Stomach (tissue), 9 donors: ENCODE results near the gene MKLN1. TPM values are rescaled to one million over a fixed set of nuclear protein-coding genes. Genes with fewer than 3 reads are reported as not detected.
A peak's percentile ranks its signal among the peaks of the same experiment; 100 is the strongest.
"Not testable (repeated sequence)": the region's sequence is repeated elsewhere in the genome, so short reads cannot be mapped to it uniquely, and the experiment has no call there.

Experiments
- DNase-seq, 2 donors: peaks; one replicate each; pipeline versions ENCODE4 v3.0.0 to v3.0.0-alpha.2; 2013 to 2019
- H3K27ac ChIP-seq, 5 donors: fragments of 200-600 bp in 4 of 5; sonication (generic) in 4 of 5; one replicate each; pipeline ENCODE4 v1.5.1; 2013 to 2019; ENCODE audit warnings: mild to moderate bottlenecking in 1 of 5, moderate library complexity in 1 of 5
- H3K27me3 ChIP-seq, 3 donors: fragments of 200-600 bp; sonication (generic); one replicate each; pipeline ENCODE4 v1.5.1; 2017 to 2019; ENCODE audit warnings: mixed run types in 1 of 3
- H3K36me3 ChIP-seq, 4 donors: fragments of 200-600 bp; sonication (generic); 1 replicate in 3 of 4; 2 replicates in 1 of 4; pipeline ENCODE4 v1.5.1; 2016 to 2019
- H3K4me1 ChIP-seq, 4 donors: fragments of 200-600 bp; sonication (generic); one replicate each; pipeline ENCODE4 v1.5.1; 2016 to 2019
- H3K4me3 ChIP-seq, 4 donors: fragments of 200-600 bp; sonication (generic) in 3 of 4; one replicate each; pipeline ENCODE4 v1.5.1; 2016 to 2019; ENCODE audit warnings: mild to moderate bottlenecking in 1 of 4
- H3K9me3 ChIP-seq, 4 donors: fragments of 200-600 bp; sonication (generic); one replicate each; pipeline ENCODE4 v1.5.1; 2016 to 2019
- CTCF ChIP-seq, 7 experiments: fragments of 450-650 bp in 4 of 7; fragments of 200-600 bp in 3 of 7; sonication (generic) in 3 of 7; IDR thresholded peaks; one replicate each; pipeline ENCODE4 v1.5.1; 2016 to 2019; ENCODE audit warnings: antibody characterized with exemption in 7 of 7, control low read depth in 2 of 7, mild to moderate bottlenecking in 1 of 7
- EP300 ChIP-seq: sonication (generic); formaldehyde crosslinking; IDR thresholded peaks from one replicate; pipeline ENCODE4 v1.6.1; 2017; ENCODE audit warnings: antibody characterized with exemption
- POLR2A ChIP-seq, 4 donors: fragments of 450-650 bp; IDR thresholded peaks; one replicate each; pipeline ENCODE4 v1.6.1; 2016; ENCODE audit warnings: antibody characterized with exemption in 4 of 4, control low read depth in 2 of 4, mild to moderate bottlenecking in 1 of 4, moderate library complexity in 1 of 4
- POLR2AphosphoS5 ChIP-seq, 3 donors: sonication (generic); formaldehyde crosslinking; IDR thresholded peaks; one replicate each; pipeline ENCODE4 v1.6.1; 2016; ENCODE audit warnings: antibody characterized with exemption in 3 of 3
- WGBS, 5 donors: extraction: QIAGEN DNeasy Blood & Tissue Kit in 3 of 5; methylation state at CpG; one replicate each; pipeline versions ENCODE4 v1.1.5 to v1.1.7; 2013 to 2018; 5-methylcytosine and 5-hydroxymethylcytosine counted together
- intact Hi-C: fragments of 100-400 bp; cut with DNase I; formaldehyde crosslinking; loops from one replicate; pipeline ENCODE4 v1.15.1; 2023; ENCODE audit warnings: low total_unique reads
- polyA plus RNA-seq, 3 donors: library from polyadenylated mRNA; stranded (reverse); fragments of 200-250 nt; gene quantifications; one replicate each; pipeline ENCODE4 v1.2.3, GENCODE V29; 2013
- total RNA-seq, 5 donors: library from RNA; depleted of rRNA; stranded (reverse); fragments of >200 nt; gene quantifications; one replicate each; pipeline versions ENCODE4 v1.1.0 to v1.2.3, GENCODE V29; 2014 to 2016
- donor health status: healthy with polysubstance abuse.
- donor health status: Bipolar disorder and iron deficiency.
- donor health status: healthy.

The MKLN1 gene
- total and polyA plus RNA-seq, 8 donors = 9.4 to 147 (median 30.8) TPM

- Histone ChIP-seq H3K4me1 (peaks cover 22 to 86% (median 60%) of the 10 kb centered on the region in 4 donors), H3K9me3 (no peaks in the 10 kb centered on the region), H3K36me3 (no peaks in the 10 kb centered on the region), H3K4me3 (peak overlapping the region in 3 of 4 donors; percentile 1 to 81 (median 76)), H3K27me3 (no peaks in the 10 kb centered on the region), H3K27ac (peak overlapping the region in 4 of 5 donors; percentile 96 to 99 (median 98))
- intact Hi-C loops = no loop called here
- DNase-seq = no peak
- TF ChIP-seq EP300 = no peak
- TF ChIP-seq POLR2AphosphoS5 (IDR thresholded peaks at IDR 0.05) = no peak
- TF ChIP-seq CTCF (IDR thresholded peaks at IDR 0.05) = no peak
- no peak for TF ChIP-seq POLR2A (IDR thresholded peaks at IDR 0.05)
- WGBS, 5 donors = 29 to 46% (median 34%) methylated on average over 4 of the region's 4 CpGs
These were observed 2.6 kb downstream of the MKLN1 start for GRCh38 chr7:131330299-131330698.

GRCh38 chr7:131331806-131332205 is 4.1 kb downstream of the MKLN1 start:
- Histone ChIP-seq H3K4me3 (no peak overlapping the region), H3K27me3 (no peaks in the 10 kb centered on the region), H3K36me3 (no peaks in the 10 kb centered on the region), H3K27ac (peak overlapping the region in 1 of 5 donors; percentile 99), H3K4me1 (peaks cover 17 to 79% (median 51%) of the 10 kb centered on the region in 4 donors), H3K9me3 (peaks cover 0 to 4% (median 2%) of the 10 kb centered on the region in 4 donors)
- DNase-seq = no peak
- intact Hi-C loops = no loop called here
- 26 to 67% (median 44%) methylated on average over 1 of the region's 1 CpG for WGBS, 5 donors
- no peak for TF ChIP-seq CTCF (IDR thresholded peaks at IDR 0.05)
- no peak for TF ChIP-seq POLR2A (IDR thresholded peaks at IDR 0.05)
- no peak for TF ChIP-seq EP300

DNA sequence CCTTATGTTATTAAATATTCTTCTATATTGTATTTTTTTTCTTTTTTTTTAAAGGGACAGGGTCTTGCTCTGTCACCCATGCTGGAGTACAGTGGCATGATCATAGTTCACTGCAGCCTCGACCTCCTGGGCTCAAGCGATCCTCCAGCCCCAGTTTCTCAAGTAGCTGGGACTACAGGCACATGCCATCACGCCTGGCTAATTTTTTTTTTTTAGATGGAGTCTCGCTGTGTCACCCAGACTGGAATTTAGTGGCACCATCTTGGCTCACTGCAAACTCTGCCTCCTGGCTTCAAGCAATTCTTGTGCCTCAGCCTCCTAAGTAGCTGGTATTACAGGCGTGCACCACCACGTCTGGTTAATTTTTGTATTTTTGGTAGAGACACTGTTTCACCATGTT is 5.1 kb downstream of the MKLN1 start:
- DNase-seq, H3K27me3 ChIP-seq, intact Hi-C loops, H3K27ac ChIP-seq, H3K36me3 ChIP-seq, H3K4me3 ChIP-seq: not testable (repeated sequence)
- peaks cover 0 to 10% (median 4%) of the 10 kb centered on the region in 4 donors for H3K9me3 ChIP-seq
- 94 to 99% (median 97%) methylated on average over 6 of the region's 6 CpGs for WGBS, 5 donors
- peaks cover 16 to 75% (median 48%) of the 10 kb centered on the region in 4 donors for H3K4me1 ChIP-seq

DNA sequence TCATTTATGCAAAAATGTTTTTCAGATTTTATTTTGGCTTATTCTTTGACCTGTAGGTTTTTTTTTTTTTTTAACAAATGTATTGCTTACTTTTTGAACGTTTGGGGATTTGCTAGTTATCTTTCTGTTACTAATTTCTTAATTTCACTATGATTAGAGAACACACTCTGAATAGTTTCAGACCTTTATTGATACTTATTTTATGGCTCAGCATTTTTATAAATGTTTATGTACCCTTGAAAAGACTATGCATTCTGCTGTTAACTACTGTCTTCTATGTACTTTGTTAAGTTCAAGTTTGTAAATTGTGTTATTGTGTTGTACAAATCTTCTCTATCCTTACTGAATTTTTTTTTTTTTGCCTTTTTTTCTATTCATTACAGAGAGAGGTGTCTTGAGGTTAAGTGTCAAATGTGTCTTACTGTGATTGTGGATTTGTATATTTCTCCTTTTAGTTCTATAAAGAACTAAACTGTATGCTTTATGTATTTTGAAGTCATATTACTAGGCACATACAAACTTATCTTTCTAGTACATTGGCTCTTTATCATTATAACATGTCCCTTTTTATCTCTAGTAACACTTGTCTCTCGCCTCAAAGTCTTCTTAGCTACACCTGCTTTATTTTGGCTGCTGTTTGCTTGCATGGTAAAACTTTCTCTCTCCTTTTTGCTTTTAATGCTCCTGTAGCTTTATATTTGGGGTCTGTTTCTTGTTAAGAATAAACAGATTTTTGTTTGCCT is 8.1 kb downstream of the MKLN1 start:
- intact Hi-C loops = no loop called here

More for the DNA sequence above, 8.1 kb downstream of the MKLN1 start:
- WGBS, 5 donors = 59 to 70% (median 63%) methylated on average over 2 of the region's 2 CpGs
- no peak for DNase-seq
- TF ChIP-seq CTCF (IDR thresholded peaks at IDR 0.05) (no peak), EP300 (no peak), POLR2A (IDR thresholded peaks at IDR 0.05) (no peak), POLR2AphosphoS5 (IDR thresholded peaks at IDR 0.05) (no peak)
- Histone ChIP-seq H3K27me3 (no peaks in the 10 kb centered on the region), H3K27ac (no peak overlapping the region), H3K9me3 (peaks cover 0 to 10% (median 4%) of the 10 kb centered on the region in 4 donors), H3K36me3 (no peaks in the 10 kb centered on the region), H3K4me1 (peaks cover 0 to 74% (median 36%) of the 10 kb centered on the region in 4 donors), H3K4me3 (no peak overlapping the region)
